K562 (cell line): ENCODE results near the gene TAS2R4. TPM values are rescaled to one million over a fixed set of nuclear protein-coding genes. Genes with fewer than 3 reads are reported as not detected.

Experiments used
- BCL6 ChIP-seq: fragments of 250-450 bp; sonication (Bioruptor Pico); IDR thresholded peaks from 2 replicates; pipeline ENCODE4 v1.4.0; 2020
- BRD4 ChIP-seq: fragments of 200-600 bp; sonication (generic); IDR thresholded peaks from 2 replicates; pipeline ENCODE4 v1.6.1; 2017; ENCODE audit warnings: inconsistent platforms
- C11orf30 ChIP-seq: fragments of 450-650 bp; IDR thresholded peaks from 2 replicates; pipeline ENCODE4 v1.6.1; 2016; ENCODE audit warnings: low read depth, mild to moderate bottlenecking
- CREB1 ChIP-seq, 2 experiments: sonication (generic) in 1 of 2; formaldehyde crosslinking in 1 of 2; IDR thresholded peaks; 2 replicates each; pipeline versions ENCODE4 v1.6.1 to v1.8.0; 2012 to 2022; ENCODE audit warnings: inconsistent platforms in 1 of 2, mild to moderate bottlenecking in 1 of 2, missing genetic modification reagents in 1 of 2, moderate library complexity in 1 of 2
- ELF1 ChIP-seq: fragments of 200-800 bp; sonication (Bioruptor generic); IDR thresholded peaks from 2 replicates; pipeline ENCODE4 v1.6.1; 2016; ENCODE audit warnings: missing genetic modification characterization, missing compliant biosample characterization
- KLF10 ChIP-seq: fragments of 250-450 bp; sonication (Bioruptor Pico); IDR thresholded peaks from 2 replicates; pipeline ENCODE4 v1.6.1; 2021; ENCODE audit warnings: matching md5 sums
- MIER1 ChIP-seq: fragments of 450-650 bp; IDR thresholded peaks from 2 replicates; pipeline ENCODE4 v1.6.1; 2016; ENCODE audit warnings: antibody characterized with exemption, mild to moderate bottlenecking, low read depth
- NCOA6 ChIP-seq: fragments of 450-650 bp; IDR thresholded peaks from 2 replicates; pipeline ENCODE4 v1.6.1; 2017; ENCODE audit warnings: mild to moderate bottlenecking
- NCOR1 ChIP-seq: fragments of 450-650 bp; IDR thresholded peaks from 2 replicates; pipeline ENCODE4 v1.6.1; 2016; ENCODE audit warnings: mild to moderate bottlenecking, moderate library complexity
- NFIC ChIP-seq: fragments of 450-650 bp; IDR thresholded peaks from 2 replicates; pipeline ENCODE4 v1.6.1; 2017; ENCODE audit warnings: mild to moderate bottlenecking, inconsistent platforms
- POLR2H ChIP-seq: IDR thresholded peaks from 2 replicates; pipeline ENCODE4 v1.6.1; 2016; ENCODE audit warnings: missing genetic modification characterization, low read depth, mild to moderate bottlenecking, control low read depth, missing compliant biosample characterization, moderate library complexity
- SMARCE1 ChIP-seq: fragments of 450-650 bp; IDR thresholded peaks from 2 replicates; pipeline ENCODE4 v1.7.1; 2016; ENCODE audit warnings: mild to moderate bottlenecking
- TCF3 ChIP-seq: sonication (generic); formaldehyde crosslinking; IDR thresholded peaks from 2 replicates; pipeline ENCODE4 v1.4.0; 2020; ENCODE audit warnings: mild to moderate bottlenecking, missing genetic modification reagents
- TSC22D4 ChIP-seq: fragments of 450-650 bp; IDR thresholded peaks from 2 replicates; pipeline ENCODE4 v1.6.1; 2016; ENCODE audit warnings: missing genetic modification characterization, missing biosample characterization, control low read depth
- ZC3H4 ChIP-seq: sonication (generic); formaldehyde crosslinking; IDR thresholded peaks from 2 replicates; pipeline ENCODE4 v1.9.0; 2021; ENCODE audit warnings: missing genetic modification reagents, borderline replicate concordance
- ZFX ChIP-seq: sonication (generic); formaldehyde crosslinking; IDR thresholded peaks from 2 replicates; pipeline ENCODE4 v1.8.0; 2022; ENCODE audit warnings: mild to moderate bottlenecking, missing genetic modification reagents, moderate library complexity
- ZNF12 ChIP-seq: sonication (generic); formaldehyde crosslinking; IDR thresholded peaks from 2 replicates; pipeline ENCODE4 v1.4.0; 2020; ENCODE audit warnings: mild to moderate bottlenecking, missing genetic modification reagents
- ZNF133 ChIP-seq: fragments of 250-450 bp; sonication (Bioruptor Pico); IDR thresholded peaks from 2 replicates; pipeline ENCODE4 v1.4.0; 2020; ENCODE audit warnings: mild to moderate bottlenecking
- ZNF431 ChIP-seq: sonication (generic); formaldehyde crosslinking; IDR thresholded peaks from 2 replicates; pipeline ENCODE4 v1.8.0; 2022; ENCODE audit warnings: mild to moderate bottlenecking, missing genetic modification reagents
- ZNF696 ChIP-seq: fragments of 250-450 bp; sonication (Bioruptor Pico); conservative IDR thresholded peaks from 2 replicates; pipeline ENCODE4 v1.4.0; 2020; ENCODE audit warnings: mild to moderate bottlenecking, moderate library complexity
- polyA plus RNA-seq, 8 experiments: library from polyadenylated mRNA; depleted of rRNA in 4 of 8; stranded (reverse) in 5 of 8; unstranded in 3 of 8; fragments of >200 nt; fragmentation: Nextera tagmentation in 2 of 8; fragmentation: Illumina TruSeq in 1 of 8; extraction: Ambion mirVana in 2 of 8; extraction: Trizol in 1 of 8; gene quantifications; 2 replicates each; pipeline versions ENCODE4 v1.2.1 to v1.2.3, GENCODE V29; 2011 to 2014; ENCODE audit warnings: inconsistent platforms in 1 of 8, missing spikeins in 1 of 8
- total RNA-seq, 7 experiments: library from RNA; depleted of rRNA in 6 of 7; stranded (reverse); fragments of >200 nt in 6 of 7; fragmentation: Illumina TruSeq in 2 of 7; extraction: Trizol in 2 of 7; gene quantifications; 2 replicates each; pipeline versions ENCODE4 v1.2.1 to v1.2.3, GENCODE V29; 2011 to 2021; ENCODE audit warnings: low replicate concordance in 1 of 7
- TF ChIP-seq, protein P1 (sequence below): sonication (generic); formaldehyde crosslinking; IDR thresholded peaks from 2 replicates; pipeline ENCODE4 v1.8.0; 2023; ENCODE audit warnings: mild to moderate bottlenecking, missing genetic modification reagents
- TF ChIP-seq, protein P2 (sequence below), 2 experiments: IDR thresholded peaks; 2 replicates each; pipeline ENCODE4 v1.6.1; 2011; ENCODE audit warnings: borderline replicate concordance in 1 of 2, control low read depth in 1 of 2, low read depth in 1 of 2, low read length in 1 of 2, mild to moderate bottlenecking in 1 of 2, mixed read lengths in 1 of 2, moderate library complexity in 1 of 2; ENCODE audit not compliant: insufficient read depth in 1 of 2, insufficient read length in 1 of 2, poor library complexity in 1 of 2, severe bottlenecking in 1 of 2; ENCODE audit errors: extremely low read depth in 1 of 2
- TF ChIP-seq, protein P3 (sequence below): fragments of 250-450 bp; sonication (Bioruptor Pico); IDR thresholded peaks from 2 replicates; pipeline ENCODE4 v1.8.0; 2021; ENCODE audit warnings: moderate library complexity, mild to moderate bottlenecking, inconsistent platforms
- TF ChIP-seq, protein P4 (sequence below): fragments of 250-450 bp; sonication (Bioruptor Pico); IDR thresholded peaks from 2 replicates; pipeline ENCODE4 v1.4.0; 2020; ENCODE audit warnings: mild to moderate bottlenecking, moderate library complexity

Gene TAS2R4
- total and polyA plus RNA-seq, 9 of the 15 experiments (the other 6 are each of a cell fraction or from before 2014, with no cell fraction given), result 0.04 to 2.1 (median 0.68) TPM

DNA sequence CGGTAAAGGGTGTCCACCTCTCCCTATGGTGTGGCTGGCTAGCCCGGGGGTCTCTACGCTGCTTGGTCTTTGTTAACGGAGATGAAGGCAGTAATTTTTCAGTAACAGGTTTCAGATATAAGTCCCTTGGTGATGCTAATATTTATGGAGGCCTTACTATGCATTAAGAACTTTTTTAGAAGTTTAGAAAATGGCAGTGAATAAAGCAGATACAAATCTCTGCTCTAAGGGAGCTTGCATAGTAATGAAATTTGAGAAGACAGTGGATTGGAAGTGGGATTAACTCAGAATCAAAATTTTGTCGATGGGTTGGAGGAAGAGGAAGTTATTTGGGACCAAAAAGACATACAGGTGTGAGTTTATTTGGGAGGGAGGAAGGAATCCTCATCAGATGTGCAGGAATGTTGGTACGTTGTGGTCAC lies 37.9 kb upstream of the TAS2R4 start (continued):
- TF ChIP-seq, protein P1, sequence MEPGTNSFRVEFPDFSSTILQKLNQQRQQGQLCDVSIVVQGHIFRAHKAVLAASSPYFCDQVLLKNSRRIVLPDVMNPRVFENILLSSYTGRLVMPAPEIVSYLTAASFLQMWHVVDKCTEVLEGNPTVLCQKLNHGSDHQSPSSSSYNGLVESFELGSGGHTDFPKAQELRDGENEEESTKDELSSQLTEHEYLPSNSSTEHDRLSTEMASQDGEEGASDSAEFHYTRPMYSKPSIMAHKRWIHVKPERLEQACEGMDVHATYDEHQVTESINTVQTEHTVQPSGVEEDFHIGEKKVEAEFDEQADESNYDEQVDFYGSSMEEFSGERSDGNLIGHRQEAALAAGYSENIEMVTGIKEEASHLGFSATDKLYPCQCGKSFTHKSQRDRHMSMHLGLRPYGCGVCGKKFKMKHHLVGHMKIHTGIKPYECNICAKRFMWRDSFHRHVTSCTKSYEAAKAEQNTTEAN, result 0 out of 2 replicates have a peak, but pooled peaks have one; percentile 4
- TF ChIP-seq ZNF696 (CRISPR knock-in tag) (no peak), BCL6 (CRISPR knock-in tag) (no peak), BRD4 (peak; percentile 58; the same call in 1 of the 2 replicates), ZFX (CRISPR knock-in tag) (no peak), MIER1 (no peak), TSC22D4 (no peak), ZC3H4 (no peak), KLF10 (no peak), NCOR1 (no peak), CREB1 (IDR thresholded peaks at IDR 0.05) (no peak), CREB1 (CRISPR knock-in tag; IDR thresholded peaks at IDR 0.05) (no peak), NFIC (no peak), SMARCE1 (0 out of 2 replicates have a peak, but pooled peaks have one; percentile 10), TCF3 (CRISPR knock-in tag) (no peak), POLR2H (tag) (no peak), NCOA6 (no peak), ZNF133 (no peak), ZNF12 (no peak), ELF1 (tag) (no peak), ZNF431 (CRISPR knock-in tag) (0 out of 2 replicates have a peak, but pooled peaks have one; percentile 10), C11orf30 (no peak)
- TF ChIP-seq, protein P2, sequence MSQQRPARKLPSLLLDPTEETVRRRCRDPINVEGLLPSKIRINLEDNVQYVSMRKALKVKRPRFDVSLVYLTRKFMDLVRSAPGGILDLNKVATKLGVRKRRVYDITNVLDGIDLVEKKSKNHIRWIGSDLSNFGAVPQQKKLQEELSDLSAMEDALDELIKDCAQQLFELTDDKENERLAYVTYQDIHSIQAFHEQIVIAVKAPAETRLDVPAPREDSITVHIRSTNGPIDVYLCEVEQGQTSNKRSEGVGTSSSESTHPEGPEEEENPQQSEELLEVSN (IDR thresholded peaks at IDR 0.05; ENCODE audit: borderline replicate concordance in 1 of 2, extremely low read depth in 1 of 2, insufficient read depth in 1 of 2, insufficient read length in 1 of 2, low read depth in 1 of 2, low read length in 1 of 2, poor library complexity in 1 of 2, severe bottlenecking in 1 of 2), result no peak
- TF ChIP-seq, protein P3, sequence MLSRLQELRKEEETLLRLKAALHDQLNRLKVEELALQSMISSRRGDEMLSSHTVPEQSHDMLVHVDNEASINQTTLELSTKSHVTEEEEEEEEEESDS, result no peak
- TF ChIP-seq, protein P4, sequence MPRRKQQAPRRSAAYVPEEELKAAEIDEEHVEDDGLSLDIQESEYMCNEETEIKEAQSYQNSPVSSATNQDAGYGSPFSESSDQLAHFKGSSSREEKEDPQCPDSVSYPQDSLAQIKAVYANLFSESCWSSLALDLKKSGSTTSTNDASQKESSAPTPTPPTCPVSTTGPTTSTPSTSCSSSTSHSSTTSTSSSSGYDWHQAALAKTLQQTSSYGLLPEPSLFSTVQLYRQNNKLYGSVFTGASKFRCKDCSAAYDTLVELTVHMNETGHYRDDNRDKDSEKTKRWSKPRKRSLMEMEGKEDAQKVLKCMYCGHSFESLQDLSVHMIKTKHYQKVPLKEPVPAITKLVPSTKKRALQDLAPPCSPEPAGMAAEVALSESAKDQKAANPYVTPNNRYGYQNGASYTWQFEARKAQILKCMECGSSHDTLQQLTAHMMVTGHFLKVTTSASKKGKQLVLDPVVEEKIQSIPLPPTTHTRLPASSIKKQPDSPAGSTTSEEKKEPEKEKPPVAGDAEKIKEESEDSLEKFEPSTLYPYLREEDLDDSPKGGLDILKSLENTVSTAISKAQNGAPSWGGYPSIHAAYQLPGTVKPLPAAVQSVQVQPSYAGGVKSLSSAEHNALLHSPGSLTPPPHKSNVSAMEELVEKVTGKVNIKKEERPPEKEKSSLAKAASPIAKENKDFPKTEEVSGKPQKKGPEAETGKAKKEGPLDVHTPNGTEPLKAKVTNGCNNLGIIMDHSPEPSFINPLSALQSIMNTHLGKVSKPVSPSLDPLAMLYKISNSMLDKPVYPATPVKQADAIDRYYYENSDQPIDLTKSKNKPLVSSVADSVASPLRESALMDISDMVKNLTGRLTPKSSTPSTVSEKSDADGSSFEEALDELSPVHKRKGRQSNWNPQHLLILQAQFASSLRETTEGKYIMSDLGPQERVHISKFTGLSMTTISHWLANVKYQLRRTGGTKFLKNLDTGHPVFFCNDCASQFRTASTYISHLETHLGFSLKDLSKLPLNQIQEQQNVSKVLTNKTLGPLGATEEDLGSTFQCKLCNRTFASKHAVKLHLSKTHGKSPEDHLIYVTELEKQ (CRISPR knock-in tag), result no peak
